Sigmoid colon (tissue), 4 donors: ENCODE measurements around the gene OR4D10.

ENCODE experiments used
- EP300 ChIP-seq, 4 donors: sonication (generic); formaldehyde crosslinking; IDR thresholded peaks; one replicate each; pipeline ENCODE4 v1.6.1; 2017; ENCODE audit warnings: antibody characterized with exemption in 4 of 4
- POLR2A ChIP-seq, 2 donors: fragments of 450-650 bp; IDR thresholded peaks; one replicate each; pipeline ENCODE4 v1.6.1; 2016; ENCODE audit warnings: antibody characterized with exemption in 2 of 2, mild to moderate bottlenecking in 2 of 2, moderate library complexity in 2 of 2
- POLR2AphosphoS5 ChIP-seq, 4 donors: sonication (generic); formaldehyde crosslinking; IDR thresholded peaks; one replicate each; pipeline ENCODE4 v1.6.1; 2017; ENCODE audit warnings: antibody characterized with exemption in 4 of 4
- TF ChIP-seq, protein P1 (sequence below), 4 experiments: fragments of 450-650 bp in 3 of 4; fragments of 200-600 bp in 1 of 4; IDR thresholded peaks; one replicate each; pipeline ENCODE4 v1.5.1; 2016 to 2019; ENCODE audit warnings: antibody characterized with exemption in 4 of 4, mild to moderate bottlenecking in 3 of 4, moderate library complexity in 2 of 4

DNA sequence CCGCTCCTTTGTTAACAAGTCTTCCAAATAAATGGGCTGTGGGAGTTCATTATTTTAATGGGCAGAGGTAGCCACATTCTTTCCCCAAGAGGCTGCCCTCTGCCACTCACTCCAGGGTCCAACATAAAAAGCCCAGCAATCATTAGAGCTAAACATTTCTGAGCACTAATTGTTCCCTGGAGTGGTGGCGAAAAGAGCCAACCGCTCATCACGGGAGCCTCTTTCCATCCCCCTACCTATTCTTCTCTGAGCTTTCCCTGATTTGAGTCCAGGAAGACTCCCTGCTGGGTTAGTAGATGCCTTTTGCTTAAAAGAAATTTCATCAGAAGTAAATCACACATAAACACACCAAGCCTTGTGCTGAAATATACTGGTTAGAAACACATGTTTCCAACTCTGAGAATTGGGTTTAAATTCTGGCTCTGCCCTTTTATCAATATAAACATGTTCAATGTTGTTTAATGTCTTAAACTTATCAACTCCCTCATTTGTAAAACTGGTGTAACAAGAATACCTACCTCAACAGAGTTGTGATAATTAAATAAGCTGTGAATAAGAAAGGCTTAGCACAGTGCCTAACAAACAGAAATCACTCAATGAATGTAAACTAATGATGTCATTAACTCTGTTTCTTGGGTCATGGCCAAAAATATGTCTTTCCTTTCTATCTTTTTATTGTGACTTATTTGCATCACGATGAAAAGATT, 46.6 kb upstream of the OR4D10 start, which contains the start of gene OR5A2:
- TF ChIP-seq, protein P1, sequence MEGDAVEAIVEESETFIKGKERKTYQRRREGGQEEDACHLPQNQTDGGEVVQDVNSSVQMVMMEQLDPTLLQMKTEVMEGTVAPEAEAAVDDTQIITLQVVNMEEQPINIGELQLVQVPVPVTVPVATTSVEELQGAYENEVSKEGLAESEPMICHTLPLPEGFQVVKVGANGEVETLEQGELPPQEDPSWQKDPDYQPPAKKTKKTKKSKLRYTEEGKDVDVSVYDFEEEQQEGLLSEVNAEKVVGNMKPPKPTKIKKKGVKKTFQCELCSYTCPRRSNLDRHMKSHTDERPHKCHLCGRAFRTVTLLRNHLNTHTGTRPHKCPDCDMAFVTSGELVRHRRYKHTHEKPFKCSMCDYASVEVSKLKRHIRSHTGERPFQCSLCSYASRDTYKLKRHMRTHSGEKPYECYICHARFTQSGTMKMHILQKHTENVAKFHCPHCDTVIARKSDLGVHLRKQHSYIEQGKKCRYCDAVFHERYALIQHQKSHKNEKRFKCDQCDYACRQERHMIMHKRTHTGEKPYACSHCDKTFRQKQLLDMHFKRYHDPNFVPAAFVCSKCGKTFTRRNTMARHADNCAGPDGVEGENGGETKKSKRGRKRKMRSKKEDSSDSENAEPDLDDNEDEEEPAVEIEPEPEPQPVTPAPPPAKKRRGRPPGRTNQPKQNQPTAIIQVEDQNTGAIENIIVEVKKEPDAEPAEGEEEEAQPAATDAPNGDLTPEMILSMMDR (IDR thresholded peaks at IDR 0.05): no peak
- TF ChIP-seq POLR2A (IDR thresholded peaks at IDR 0.05): no peak
- TF ChIP-seq POLR2AphosphoS5 (IDR thresholded peaks at IDR 0.05): no peak
- no peak for TF ChIP-seq EP300 (IDR thresholded peaks at IDR 0.05)
